IPS-18a (cell line): ENCODE measurements around the gene L3MBTL2.

Source experiments
- H3K27ac ChIP-seq: one replicate; pipeline ENCODE4 v1.5.1; 2013; ENCODE audit warnings: low read length
- H3K27me3 ChIP-seq: one replicate; pipeline ENCODE4 v1.6.1; 2013; ENCODE audit warnings: mild to moderate bottlenecking, low read length; ENCODE audit not compliant: control insufficient read depth, insufficient read depth
- H3K36me3 ChIP-seq: one replicate; pipeline ENCODE4 v1.6.1; 2013; ENCODE audit warnings: low read depth, low read length; ENCODE audit not compliant: control insufficient read depth
- H3K4me1 ChIP-seq: one replicate; pipeline ENCODE4 v1.6.1; 2013; ENCODE audit warnings: low read depth, low read length; ENCODE audit not compliant: control insufficient read depth
- H3K4me3 ChIP-seq: one replicate; pipeline ENCODE4 v1.5.1; 2013; ENCODE audit warnings: low read length
- H3K9ac ChIP-seq: one replicate; pipeline ENCODE4 v1.6.1; 2013; ENCODE audit warnings: mild to moderate bottlenecking, low read length, moderate library complexity
- H3K9me3 ChIP-seq: one replicate; pipeline ENCODE4 v1.6.1; 2013; ENCODE audit warnings: low read depth, low read length; ENCODE audit not compliant: control insufficient read depth

L3MBTL2 gene

DNA sequence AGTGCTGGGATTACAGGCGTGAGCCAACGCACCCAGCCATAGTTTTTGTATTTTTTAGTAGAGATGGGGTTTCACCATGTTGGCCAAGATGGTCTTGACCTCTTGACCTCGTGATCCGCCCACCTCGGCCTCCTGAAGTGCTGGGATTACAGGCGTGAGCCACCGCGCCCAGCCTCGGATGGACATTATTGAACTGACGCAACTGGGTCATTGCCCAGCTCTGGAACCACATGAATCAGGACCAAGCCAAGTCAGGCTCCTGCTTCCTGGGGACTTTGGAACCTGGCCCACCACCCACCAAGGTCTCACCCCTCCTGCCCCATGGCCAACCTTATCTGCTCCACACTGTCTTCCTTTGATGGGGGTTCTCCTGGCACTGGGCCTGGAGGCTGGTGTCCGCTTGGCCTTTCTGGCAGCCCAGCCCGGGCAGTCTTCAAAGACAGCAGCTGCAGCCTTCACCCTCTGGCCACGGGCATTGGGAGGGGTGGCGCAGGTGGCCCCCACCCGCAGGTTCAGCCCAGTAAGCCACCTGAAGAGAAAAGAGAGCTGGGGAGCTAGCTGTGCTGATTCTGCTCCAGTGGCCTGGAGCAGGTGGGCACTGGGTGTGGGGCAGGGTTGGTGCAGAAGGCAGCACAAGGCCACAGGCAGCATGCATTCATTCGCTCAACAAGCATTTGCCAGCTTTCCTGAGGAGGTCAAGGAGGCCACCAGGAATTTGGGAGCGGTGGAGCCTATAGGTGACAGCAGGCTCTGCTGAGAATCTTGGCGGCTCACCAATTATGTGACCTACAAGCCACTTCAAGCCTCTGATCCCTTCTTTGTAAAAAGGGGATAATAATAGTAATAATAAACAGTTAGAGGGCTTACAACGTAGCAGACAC is 29.9 kb downstream of the L3MBTL2 start:
- H3K9ac ChIP-seq, result no peak overlapping the region
- H3K4me1 ChIP-seq, result no peaks in the 10 kb centered on the region
- H3K27ac ChIP-seq, result no peak overlapping the region

DNA sequence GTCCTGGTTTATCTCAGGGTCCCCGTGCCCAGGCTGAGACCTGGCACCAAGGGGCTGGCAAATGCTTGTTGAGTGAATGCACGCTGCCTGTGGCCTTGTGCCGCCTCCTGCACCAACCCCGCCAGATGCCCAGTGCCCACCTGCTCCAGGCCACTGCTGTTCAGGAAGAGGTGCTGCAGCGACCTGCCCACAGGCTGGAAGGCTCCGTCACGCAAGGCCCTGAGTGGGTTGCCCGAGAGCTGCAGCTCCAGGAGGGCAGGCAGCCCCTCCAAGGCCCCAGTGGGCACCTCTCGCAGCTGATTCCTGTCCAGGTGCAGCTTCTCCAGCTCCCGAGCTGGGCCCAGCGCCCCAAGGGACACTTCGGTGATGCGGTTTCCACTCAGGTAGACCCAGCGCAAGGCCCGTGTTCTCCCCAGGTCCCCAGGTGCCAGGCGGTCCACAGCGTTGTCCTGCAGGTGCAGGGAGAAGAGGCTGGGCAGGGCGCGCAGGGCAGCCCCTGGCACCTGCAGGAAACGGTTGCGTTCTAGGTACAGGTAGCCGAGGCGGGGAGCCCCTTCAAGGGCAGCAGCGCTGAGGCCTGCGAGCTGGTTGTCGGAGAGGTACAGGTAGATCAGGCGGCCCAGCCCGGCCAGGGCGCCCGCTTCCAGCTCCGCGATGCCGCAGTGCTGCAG is 32.1 kb downstream of the L3MBTL2 start:
- peak overlapping the region; percentile 39 for H3K4me3 ChIP-seq
- no peaks in the 10 kb centered on the region for H3K4me1 ChIP-seq
- H3K27ac ChIP-seq, result no peak overlapping the region
- H3K9ac ChIP-seq, result no peak overlapping the region
- H3K27me3 ChIP-seq, result no peaks in the 10 kb centered on the region
- H3K9me3 ChIP-seq, result no peaks in the 10 kb centered on the region
- no peaks in the 10 kb centered on the region for H3K36me3 ChIP-seq

More for the DNA sequence above, 29.9 kb downstream of the L3MBTL2 start:
- Histone ChIP-seq H3K27me3 (no peaks in the 10 kb centered on the region), H3K9me3 (no peaks in the 10 kb centered on the region), H3K36me3 (no peaks in the 10 kb centered on the region), H3K4me3 (no peak overlapping the region)

- H3K4me3 ChIP-seq, result peak overlapping the region; percentile 39
- no peaks in the 10 kb centered on the region for H3K9me3 ChIP-seq
- H3K27ac ChIP-seq, result no peak overlapping the region
- H3K9ac ChIP-seq, result no peak overlapping the region
- no peaks in the 10 kb centered on the region for H3K27me3 ChIP-seq
- H3K36me3 ChIP-seq, result no peaks in the 10 kb centered on the region
- H3K4me1 ChIP-seq, result no peaks in the 10 kb centered on the region
These were observed 32.8 kb downstream of the L3MBTL2 start for GRCh38 chr22:41237707-41238569.

DNA sequence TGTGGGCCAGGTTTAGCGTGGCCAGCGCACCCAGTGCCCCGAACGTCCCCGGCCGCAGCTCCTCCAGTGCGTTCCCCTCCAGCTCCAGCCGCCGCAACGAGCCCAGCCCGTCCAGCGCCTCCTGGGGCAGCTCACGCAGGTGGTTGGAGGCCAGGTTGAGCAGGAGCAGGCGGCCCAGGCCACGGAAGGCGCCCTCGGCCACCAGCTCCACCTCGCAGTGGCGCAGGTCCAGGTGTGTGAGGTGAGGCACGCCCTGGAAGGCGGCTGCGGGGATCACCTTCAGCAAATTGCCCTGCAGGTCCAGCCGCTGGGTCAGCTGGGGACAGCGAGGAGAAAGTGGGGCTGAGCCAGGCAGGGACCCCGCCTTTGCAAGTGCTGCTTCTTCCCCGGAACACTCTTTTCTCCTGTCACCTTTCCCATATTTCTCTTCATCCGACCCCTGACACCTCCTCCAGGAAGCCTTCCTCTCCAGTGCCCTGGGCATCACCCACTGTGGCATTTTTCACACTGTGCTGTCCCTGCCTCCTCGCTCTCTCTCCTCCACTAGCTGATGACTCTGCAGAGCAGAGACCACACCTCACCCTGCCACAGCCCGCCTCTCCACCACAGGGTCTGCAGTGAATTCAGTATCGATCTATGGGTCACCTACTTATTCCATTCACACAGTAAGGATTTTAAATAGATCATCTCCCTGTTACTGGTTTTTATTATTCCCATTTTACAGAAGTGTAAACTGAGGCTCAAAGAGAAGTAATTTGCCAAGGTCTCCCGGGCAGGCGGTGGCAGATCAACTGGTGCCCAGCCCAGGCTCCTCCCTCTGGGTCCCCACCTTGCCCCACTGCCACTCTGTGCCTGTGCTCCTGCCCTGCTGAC is 33.7 kb downstream of the L3MBTL2 start:
- Histone ChIP-seq H3K27me3 (no peaks in the 10 kb centered on the region), H3K27ac (no peak overlapping the region), H3K9ac (no peak overlapping the region), H3K4me3 (no peak overlapping the region), H3K36me3 (no peaks in the 10 kb centered on the region), H3K4me1 (no peaks in the 10 kb centered on the region), H3K9me3 (no peaks in the 10 kb centered on the region)

DNA sequence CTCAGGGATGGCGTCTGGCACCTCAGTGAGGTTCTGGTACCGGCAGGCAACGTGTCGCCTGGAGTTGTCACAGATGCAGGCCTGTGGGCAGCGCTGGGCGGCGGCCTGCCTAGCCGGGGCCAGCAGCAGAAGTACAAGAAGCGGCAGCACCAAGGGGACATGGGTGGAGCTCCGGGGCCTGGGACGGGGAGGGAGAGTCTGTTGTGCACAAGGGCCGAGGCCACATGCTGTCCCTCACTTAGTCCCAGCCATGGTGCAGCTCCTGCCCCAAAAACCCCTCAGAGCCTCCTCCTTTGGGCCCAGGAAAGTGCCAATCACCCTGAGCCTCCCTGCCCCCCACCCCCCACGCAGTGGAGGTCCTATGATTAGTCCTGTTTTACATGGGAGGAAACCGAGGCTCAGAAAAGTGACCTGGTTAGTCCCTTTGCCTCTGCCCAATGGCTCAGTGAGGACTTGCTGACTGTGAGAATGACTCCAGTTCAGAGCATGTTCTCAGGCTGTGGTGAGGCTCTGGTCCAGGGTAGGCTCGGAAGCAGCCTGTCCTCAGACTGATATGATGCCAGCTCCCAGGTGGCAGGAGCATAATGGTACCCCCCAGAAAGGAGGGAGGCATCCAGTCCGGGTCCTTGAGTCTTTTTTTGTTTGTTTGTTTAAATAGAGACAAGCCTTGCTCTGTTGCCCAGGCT is 34.5 kb downstream of the L3MBTL2 start:
- Histone ChIP-seq H3K4me1 (no peaks in the 10 kb centered on the region), H3K9ac (no peak overlapping the region), H3K36me3 (no peaks in the 10 kb centered on the region), H3K27ac (no peak overlapping the region), H3K4me3 (no peak overlapping the region), H3K27me3 (no peaks in the 10 kb centered on the region), H3K9me3 (no peaks in the 10 kb centered on the region)

GRCh38 chr22:41240377-41241132 is 35.4 kb downstream of the L3MBTL2 start, which contains the start of gene CHADL:
TSS of gene CHADL (minus strand) at chr22:41240931. CDS start at chr22:41240881, 50 bp downstream.
- Histone ChIP-seq H3K4me1 (no peaks in the 10 kb centered on the region), H3K27ac (no peak within 1 kb of the TSS), H3K4me3 (no peak within 1 kb of the TSS), H3K9me3 (no peaks in the 10 kb centered on the region), H3K36me3 (peaks cover under 1% of the 10 kb centered on the region), H3K27me3 (no peaks in the 10 kb centered on the region), H3K9ac (no peak within 1 kb of the TSS)

- H3K27ac ChIP-seq, result no peak overlapping the region
- H3K9ac ChIP-seq, result no peak overlapping the region
- no peaks in the 10 kb centered on the region for H3K9me3 ChIP-seq
- H3K27me3 ChIP-seq, result no peaks in the 10 kb centered on the region
- no peaks in the 10 kb centered on the region for H3K4me1 ChIP-seq
- H3K4me3 ChIP-seq, result no peak overlapping the region
- peaks cover 5% of the 10 kb centered on the region for H3K36me3 ChIP-seq
These were observed 36.1 kb downstream of the L3MBTL2 start for GRCh38 chr22:41241133-41241676.

DNA sequence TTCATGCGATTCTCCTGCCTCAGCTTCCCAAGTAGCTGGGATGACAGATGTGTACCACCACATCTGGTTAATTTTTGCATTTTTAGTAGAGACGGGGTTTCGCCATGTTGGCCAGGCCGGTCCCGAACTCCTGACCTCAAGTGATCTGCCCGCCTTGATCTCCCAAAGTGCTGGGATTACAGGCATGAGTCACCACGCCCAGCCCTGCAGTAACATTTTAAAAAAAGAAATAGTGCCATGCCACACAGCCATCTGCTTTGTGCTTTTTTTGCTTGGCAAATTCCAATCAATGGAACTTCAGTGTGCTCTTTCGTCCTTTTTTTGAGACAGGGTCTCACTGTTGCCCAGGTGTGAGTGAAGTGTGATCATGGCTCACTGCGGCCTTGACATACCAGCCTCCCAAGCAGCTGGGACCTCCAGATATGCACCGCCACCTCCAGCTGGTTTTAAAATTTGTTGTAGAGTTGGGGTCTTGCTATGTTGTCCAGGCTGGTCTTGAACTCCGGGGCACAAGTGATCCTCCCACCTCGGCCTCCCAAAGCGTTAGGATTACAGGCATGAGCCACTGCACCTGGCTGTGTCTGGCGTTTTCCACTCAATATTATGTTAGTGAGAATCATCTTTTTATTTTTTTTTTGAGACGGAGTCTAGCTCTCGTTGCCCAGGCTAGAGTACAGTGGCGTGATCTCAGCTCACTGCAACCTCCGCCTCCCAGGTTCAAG is 37.4 kb downstream of the L3MBTL2 start:
- H3K9ac ChIP-seq, result no peak overlapping the region
- no peak overlapping the region for H3K4me3 ChIP-seq
- H3K4me1 ChIP-seq, result no peaks in the 10 kb centered on the region
- H3K27ac ChIP-seq, result no peak overlapping the region
- H3K9me3 ChIP-seq, result no peaks in the 10 kb centered on the region
- H3K27me3 ChIP-seq, result no peaks in the 10 kb centered on the region
- H3K36me3 ChIP-seq, result peaks cover 15% of the 10 kb centered on the region

- H3K27ac ChIP-seq, result no peak overlapping the region
- no peaks in the 10 kb centered on the region for H3K9me3 ChIP-seq
- H3K9ac ChIP-seq, result no peak overlapping the region
- H3K4me1 ChIP-seq, result no peaks in the 10 kb centered on the region
- no peaks in the 10 kb centered on the region for H3K27me3 ChIP-seq
- no peak overlapping the region for H3K4me3 ChIP-seq
- peaks cover 22% of the 10 kb centered on the region for H3K36me3 ChIP-seq
These were observed 38.2 kb downstream of the L3MBTL2 start for GRCh38 chr22:41243361-41243760.
